A673 (cell line): ENCODE measurements around the gene TSPAN4. TPM values are rescaled to one million over a fixed set of nuclear protein-coding genes. Genes with fewer than 3 reads are reported as not detected.
A peak's percentile ranks its signal among the peaks of the same experiment; 100 is the strongest.

Experiments used
- BruUV-seq: library from RNA; stranded (reverse); fragments of 400-500 nt; replicated peaks from 2 replicates; lab custom pipeline; 2021; lab: Mats Ljungman, UMichigan
- CTCF ChIA-PET: fragments of 300-600 bp; sonication (Branson Sonifier 250); formaldehyde crosslinking; loops from one replicate; lab custom pipeline; 2022; ENCODE audit warnings: antibody characterized with exemption; lab: Charles Lee
- POLR2A ChIA-PET: fragments of 300-600 bp; sonication (Branson Sonifier 250); formaldehyde crosslinking; loops from one replicate; lab custom pipeline; 2022; ENCODE audit warnings: antibody characterized with exemption; ENCODE audit not compliant: low non-redundant PET; lab: Charles Lee
- DNase-seq: peaks from one replicate; pipeline ENCODE4 v3.0.0-alpha.2; 2015; ENCODE audit warnings: low spot score
- H3K27ac ChIP-seq: fragments of 200-600 bp; sonication (generic); 2 replicates; pipeline ENCODE4 v1.5.1; 2016; ENCODE audit warnings: mixed run types, low read depth, mild to moderate bottlenecking, mixed read lengths, antibody characterized with exemption, low read length; ENCODE audit not compliant: poor library complexity, severe bottlenecking
- H3K27me3 ChIP-seq: fragments of 200-600 bp; sonication (generic); replicated peaks from 2 replicates; pipeline ENCODE4 v1.6.1; 2017; ENCODE audit warnings: mixed run types, low read depth, mild to moderate bottlenecking, mixed read lengths, antibody characterized with exemption, low read length; ENCODE audit not compliant: insufficient read depth, poor library complexity
- H3K36me3 ChIP-seq: fragments of 200-600 bp; sonication (generic); 2 replicates; pipeline ENCODE4 v1.6.1; 2016; ENCODE audit warnings: mixed run types, mild to moderate bottlenecking, mixed read lengths, antibody characterized with exemption, low read length; ENCODE audit not compliant: insufficient read depth, poor library complexity, severe bottlenecking
- H3K4me1 ChIP-seq: fragments of 200-600 bp; sonication (generic); 2 replicates; pipeline ENCODE4 v1.6.1; 2017; ENCODE audit warnings: mixed run types, mild to moderate bottlenecking, mixed read lengths, antibody characterized with exemption, low read length; ENCODE audit not compliant: insufficient read depth, poor library complexity, severe bottlenecking
- H3K4me3 ChIP-seq: fragments of 200-600 bp; sonication (generic); 2 replicates; pipeline ENCODE4 v1.5.1; 2016; ENCODE audit warnings: low read depth, mixed run types, mild to moderate bottlenecking, mixed read lengths, low read length; ENCODE audit not compliant: poor library complexity, severe bottlenecking
- H3K9me3 ChIP-seq: fragments of 200-600 bp; sonication (generic); 2 replicates; pipeline ENCODE4 v1.6.1; 2016; ENCODE audit warnings: mixed run types, low read depth, mild to moderate bottlenecking, mixed read lengths, antibody characterized with exemption, low read length; ENCODE audit not compliant: poor library complexity, severe bottlenecking
- EZH2 ChIP-seq: fragments of 200-600 bp; sonication (generic); IDR thresholded peaks from 2 replicates; pipeline ENCODE4 v1.6.1; 2017; ENCODE audit warnings: borderline replicate concordance, low read depth, mild to moderate bottlenecking, mixed read lengths, antibody characterized with exemption, low read length; ENCODE audit not compliant: poor library complexity, severe bottlenecking
- intact Hi-C: fragments of 100-400 bp; cut with micrococcal nuclease; formaldehyde crosslinking; loops from one replicate; pipeline ENCODE4 v1.10.0; 2022; ENCODE audit not compliant: unreplicated experiment
- total RNA-seq: library from RNA; stranded (reverse); gene quantifications from 2 replicates; pipeline ENCODE4 v1.2.3, GENCODE V29; 2021
- TF ChIP-seq, protein P1 (sequence below): fragments of 300-800, 200-600 bp; sonication (generic); conservative IDR thresholded peaks from 2 replicates; pipeline ENCODE4 v1.5.1; 2017; ENCODE audit warnings: low read depth, mild to moderate bottlenecking, antibody characterized with exemption, low read length, moderate library complexity, mixed read lengths

The TSPAN4 gene
- total RNA-seq, 1 experiment from 2014 or later: 17.5 TPM

DNA sequence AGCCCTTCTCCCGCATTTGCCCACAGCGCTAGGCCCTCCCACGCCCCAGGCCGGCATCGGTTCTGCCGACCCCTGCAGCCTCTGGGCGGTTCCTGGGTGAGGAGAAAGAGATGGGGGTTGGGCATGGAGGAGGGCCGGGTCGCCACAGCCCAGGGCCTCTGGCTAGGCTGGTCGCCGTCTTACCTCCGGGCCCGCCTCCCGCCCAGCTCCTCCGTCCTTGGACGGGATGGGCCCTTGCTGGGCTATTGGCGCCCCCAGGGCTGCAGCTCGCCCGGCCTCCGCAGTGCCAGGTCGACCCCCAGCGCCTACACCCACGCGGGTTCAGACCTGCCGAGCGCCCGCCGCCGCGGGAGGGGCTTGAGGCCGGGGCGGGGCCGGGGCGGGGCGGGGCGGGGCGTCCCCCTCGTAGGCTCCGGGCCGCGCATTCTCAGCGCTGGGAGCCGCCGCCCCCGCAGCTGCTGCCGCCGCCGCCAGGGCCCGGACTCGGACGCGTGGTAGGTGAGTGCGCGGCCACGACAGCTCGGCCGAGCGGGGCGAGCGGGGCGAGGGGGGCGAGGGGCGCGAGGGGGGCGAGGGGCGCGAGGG is 10.0 kb upstream of the TSPAN4 start, which contains the start of gene CD151:
Gene CD151 (plus strand): TSS at position 424 of the 585 bp plus-strand sequence. CDS start 3,118 bp downstream, outside the sequence.
- TF ChIP-seq, protein P1, sequence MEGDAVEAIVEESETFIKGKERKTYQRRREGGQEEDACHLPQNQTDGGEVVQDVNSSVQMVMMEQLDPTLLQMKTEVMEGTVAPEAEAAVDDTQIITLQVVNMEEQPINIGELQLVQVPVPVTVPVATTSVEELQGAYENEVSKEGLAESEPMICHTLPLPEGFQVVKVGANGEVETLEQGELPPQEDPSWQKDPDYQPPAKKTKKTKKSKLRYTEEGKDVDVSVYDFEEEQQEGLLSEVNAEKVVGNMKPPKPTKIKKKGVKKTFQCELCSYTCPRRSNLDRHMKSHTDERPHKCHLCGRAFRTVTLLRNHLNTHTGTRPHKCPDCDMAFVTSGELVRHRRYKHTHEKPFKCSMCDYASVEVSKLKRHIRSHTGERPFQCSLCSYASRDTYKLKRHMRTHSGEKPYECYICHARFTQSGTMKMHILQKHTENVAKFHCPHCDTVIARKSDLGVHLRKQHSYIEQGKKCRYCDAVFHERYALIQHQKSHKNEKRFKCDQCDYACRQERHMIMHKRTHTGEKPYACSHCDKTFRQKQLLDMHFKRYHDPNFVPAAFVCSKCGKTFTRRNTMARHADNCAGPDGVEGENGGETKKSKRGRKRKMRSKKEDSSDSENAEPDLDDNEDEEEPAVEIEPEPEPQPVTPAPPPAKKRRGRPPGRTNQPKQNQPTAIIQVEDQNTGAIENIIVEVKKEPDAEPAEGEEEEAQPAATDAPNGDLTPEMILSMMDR: no peak
- TF ChIP-seq EZH2: no peak
- intact Hi-C loops: no loop called here

GRCh38 chr11:833114-833791 is 9.4 kb upstream of the TSPAN4 start:
- BruUV-seq: no TSS peak
- Histone ChIP-seq H3K27ac (peak overlapping the region; percentile 75), H3K4me1 (peaks cover 15% of the 10 kb centered on the region), H3K9me3 (no peaks in the 10 kb centered on the region), H3K4me3 (peak overlapping the region; percentile 69), H3K36me3 (peaks cover 17% of the 10 kb centered on the region), H3K27me3 (no peaks in the 10 kb centered on the region)
- intact Hi-C loops: no loop called here
- TF ChIP-seq EZH2: no peak
- TF ChIP-seq, protein P1: no peak
- ChIA-PET POLR2A (no interaction called here), CTCF (no interaction called here)
- peak; percentile 45 for DNase-seq

More for the DNA sequence above, 10.0 kb upstream of the TSPAN4 start, which contains the start of gene CD151:
- BruUV-seq: no TSS peak
- ChIA-PET POLR2A (no interaction called here), CTCF (no interaction called here)
- H3K9me3 ChIP-seq: no peaks in the 10 kb centered on the region
- peak within 1 kb of the TSS; percentile 69 for H3K4me3 ChIP-seq
- H3K4me1 ChIP-seq: peaks cover 21% of the 10 kb centered on the region
- peak; percentile 70 for DNase-seq
- H3K27ac ChIP-seq: peak within 1 kb of the TSS; percentile 75
- no peaks in the 10 kb centered on the region for H3K27me3 ChIP-seq
- peaks cover 14% of the 10 kb centered on the region for H3K36me3 ChIP-seq

DNA sequence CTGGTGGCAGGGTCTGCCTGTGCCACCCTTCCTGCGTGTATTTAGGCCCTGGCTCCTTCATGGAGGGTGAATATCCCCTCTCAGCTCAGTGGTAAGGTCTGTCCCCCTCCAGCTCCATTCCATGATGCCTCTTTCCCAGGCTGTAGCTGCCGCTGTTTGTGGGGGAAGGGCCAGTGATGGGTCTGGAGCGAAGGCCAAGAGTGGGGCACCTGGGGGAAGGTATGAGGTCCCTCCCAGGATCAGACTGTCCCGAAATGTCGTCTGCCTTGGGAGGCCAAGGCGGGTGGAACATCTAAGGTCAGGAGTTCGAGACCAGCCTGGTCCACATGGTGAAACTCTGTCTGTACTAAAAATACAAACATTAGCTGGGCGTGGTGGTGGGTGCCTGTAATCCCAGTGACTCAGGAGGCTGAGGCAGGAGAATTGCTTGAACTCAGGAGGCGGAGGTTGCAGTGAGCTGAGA is 8.8 kb upstream of the TSPAN4 start:
- no TSS peak for BruUV-seq
- CTCF ChIA-PET: no interaction called here
- no peak for TF ChIP-seq EZH2
- TF ChIP-seq, protein P1: no peak
- Histone ChIP-seq H3K4me1 (peaks cover 15% of the 10 kb centered on the region), H3K4me3 (peak overlapping the region; percentile 69), H3K27me3 (no peaks in the 10 kb centered on the region), H3K9me3 (no peaks in the 10 kb centered on the region), H3K36me3 (peaks cover 17% of the 10 kb centered on the region), H3K27ac (no peak overlapping the region)
- no peak for DNase-seq
- POLR2A ChIA-PET: no interaction called here
- intact Hi-C loops: no loop called here
